ENCODE data around the gene RASGRP1.

The RASGRP1 gene

DNA sequence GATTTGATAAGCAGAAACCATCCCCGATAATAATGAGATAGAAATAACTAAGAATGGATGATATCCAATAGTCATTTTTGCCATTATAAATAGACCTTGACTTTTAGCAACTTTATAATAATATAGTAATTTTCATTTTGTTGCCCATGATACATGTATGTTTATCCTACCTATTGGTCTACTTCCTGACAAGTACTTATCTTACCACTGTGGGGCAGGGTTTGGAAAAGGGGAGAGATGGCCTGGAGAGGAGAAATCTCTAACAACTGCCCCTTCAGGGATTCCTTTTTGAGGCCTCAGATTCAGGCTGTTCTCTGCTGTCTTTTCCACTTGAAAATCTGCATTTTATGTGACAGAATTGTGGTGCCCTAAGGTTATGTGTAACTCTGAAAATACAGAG is 68.5 kb downstream of the RASGRP1 start:
- DNase-seq, result no peak

DNA sequence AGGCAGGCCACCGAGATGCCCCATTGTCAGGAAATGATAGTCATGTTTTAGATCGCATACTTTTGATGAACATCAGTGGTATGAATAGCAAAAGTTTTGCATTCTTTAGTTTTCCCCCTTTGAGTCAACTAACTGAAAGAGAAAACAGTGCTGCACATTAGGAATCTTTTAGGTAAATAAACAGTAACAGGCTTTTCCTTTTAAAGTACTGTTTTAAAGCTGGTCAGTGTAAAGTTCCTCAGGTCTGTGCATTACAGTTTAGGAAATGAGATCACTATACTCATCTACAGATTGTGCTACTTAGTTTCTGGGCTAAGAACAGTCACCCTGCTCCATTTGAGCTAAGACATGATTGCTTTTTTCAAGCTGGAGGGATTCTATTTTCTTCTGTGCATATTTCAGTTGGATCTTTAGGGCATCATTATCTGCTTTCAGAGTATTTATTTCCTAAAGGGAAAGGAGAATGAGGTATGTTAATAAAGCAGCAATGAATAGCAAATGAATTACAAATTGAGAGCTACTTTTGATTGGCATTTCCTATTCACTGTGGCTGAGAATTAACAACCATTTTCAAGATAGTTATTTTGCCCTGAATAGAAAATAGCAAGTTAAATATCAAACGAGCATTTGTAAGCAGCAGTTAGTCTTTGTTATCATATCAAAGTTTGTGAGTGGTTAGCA is 74.2 kb downstream of the RASGRP1 start:
- no peak for DNase-seq

DNA sequence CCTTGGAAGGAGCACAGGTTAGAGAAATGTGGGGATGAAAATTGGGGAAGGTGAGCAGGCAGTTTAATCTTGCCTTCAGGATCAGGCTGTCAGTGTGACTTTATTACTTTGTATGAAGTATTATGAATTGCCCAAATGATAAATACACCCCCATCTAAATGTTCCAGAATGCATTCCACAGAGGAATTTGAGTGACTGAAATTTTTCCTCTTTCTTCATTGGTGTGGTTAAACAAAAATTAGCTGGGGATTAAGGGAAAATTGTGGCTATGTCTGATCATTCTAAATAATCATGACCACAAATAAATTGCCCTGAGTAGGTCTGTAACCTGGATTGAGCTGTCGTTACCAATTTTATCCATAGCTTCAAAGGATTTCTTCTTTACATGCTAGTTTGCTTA is 77.2 kb downstream of the RASGRP1 start:
- no peak for DNase-seq

DNA sequence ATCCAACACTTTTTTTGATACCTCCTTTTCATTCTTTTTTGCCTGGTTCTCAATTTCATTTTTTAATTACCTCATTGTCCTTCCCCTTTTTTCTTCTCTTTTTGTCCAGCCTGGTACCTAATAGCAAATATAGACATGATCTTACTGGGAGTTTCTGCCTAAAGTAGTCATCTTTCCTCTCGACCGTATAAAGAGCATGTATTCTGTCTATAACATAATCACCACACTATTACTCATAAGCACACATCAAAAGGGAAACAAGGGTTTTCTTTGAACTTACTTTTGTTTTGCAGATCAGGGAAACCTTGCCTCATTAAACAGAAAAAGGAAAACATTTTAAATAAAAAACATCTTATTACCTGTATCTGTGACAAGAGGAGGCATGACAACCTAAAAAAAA is 77.7 kb downstream of the RASGRP1 start:
- DNase-seq, result peak in 1 of 6 experiments; percentile 13

DNA sequence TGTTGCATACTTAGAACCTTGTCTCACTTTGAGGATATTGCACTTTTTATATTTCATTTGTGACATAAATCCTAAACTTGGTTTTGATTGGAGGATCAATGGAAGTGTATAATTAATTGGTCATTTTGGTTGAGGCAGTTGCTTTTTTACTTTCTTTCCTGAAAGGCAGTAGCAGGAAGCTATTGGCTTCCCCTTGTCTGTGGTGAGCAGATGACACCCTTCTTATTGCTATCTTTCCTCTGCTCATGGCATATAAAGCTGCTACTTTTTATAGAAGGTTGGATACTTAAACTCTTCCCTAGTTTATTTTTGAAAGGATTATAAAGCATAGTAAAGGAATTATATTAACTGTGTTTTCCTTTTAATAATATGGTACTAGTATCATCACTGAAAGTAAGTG is 82.0 kb downstream of the RASGRP1 start:
- no peak for DNase-seq

DNA sequence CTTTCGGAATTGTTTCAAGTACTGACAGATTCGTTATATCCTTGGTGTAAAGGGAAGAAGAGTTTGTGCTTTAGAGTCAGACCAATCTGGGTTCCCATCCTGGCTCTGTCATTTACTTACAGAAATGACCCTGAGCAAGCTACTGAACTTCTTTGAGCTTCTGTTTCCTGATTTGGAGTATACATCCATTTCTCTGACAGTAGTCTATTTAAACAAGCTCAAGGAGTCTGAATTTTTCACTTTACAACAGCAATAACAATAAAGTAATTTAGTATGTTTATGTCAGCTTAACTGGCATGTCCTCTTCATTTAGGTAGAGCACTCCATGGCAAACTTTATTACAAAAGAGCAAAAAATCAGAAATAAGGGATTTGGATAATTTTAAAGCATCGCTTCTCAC is 82.9 kb downstream of the RASGRP1 start:
- no peak for DNase-seq

DNA sequence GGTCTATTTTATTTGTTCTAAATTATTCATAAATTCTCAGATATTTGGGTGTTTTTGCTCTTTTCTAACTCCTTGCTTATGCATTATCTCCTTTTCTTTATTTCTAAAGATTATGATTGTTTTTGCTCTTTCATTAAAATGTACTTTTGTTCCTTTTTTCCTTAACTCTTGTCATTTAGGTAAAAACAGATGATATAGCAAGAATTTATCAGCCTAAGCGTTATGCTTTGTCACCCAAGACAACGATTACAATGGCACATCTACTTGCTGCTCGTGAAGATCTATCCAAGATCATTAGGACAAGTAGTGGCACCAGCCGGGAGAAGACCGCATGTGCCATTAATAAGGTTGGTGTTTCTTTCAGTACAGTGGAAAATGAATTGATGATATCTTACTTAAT is 83.5 kb downstream of the RASGRP1 start:
- DNase-seq, result no peak

DNA sequence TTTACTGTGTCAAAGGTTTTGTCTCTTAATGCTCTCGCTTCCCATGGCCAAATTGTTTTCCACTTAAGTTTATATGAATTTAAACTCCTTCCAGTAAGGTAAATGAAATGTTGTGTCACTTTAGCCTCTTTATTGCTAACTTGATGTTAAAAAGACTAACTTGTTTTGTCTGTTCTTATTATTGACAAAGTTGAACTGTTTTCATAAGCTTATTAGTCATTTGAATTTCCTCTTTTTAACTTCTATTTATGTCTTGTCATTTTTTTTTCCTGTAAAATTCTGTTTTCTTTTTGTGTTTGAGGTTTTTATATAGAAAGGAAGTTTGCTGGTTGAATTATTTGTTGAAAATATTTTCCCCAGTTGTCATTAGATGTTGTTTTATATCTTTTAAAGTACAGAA is 84.9 kb downstream of the RASGRP1 start:
- no peak for DNase-seq

DNA sequence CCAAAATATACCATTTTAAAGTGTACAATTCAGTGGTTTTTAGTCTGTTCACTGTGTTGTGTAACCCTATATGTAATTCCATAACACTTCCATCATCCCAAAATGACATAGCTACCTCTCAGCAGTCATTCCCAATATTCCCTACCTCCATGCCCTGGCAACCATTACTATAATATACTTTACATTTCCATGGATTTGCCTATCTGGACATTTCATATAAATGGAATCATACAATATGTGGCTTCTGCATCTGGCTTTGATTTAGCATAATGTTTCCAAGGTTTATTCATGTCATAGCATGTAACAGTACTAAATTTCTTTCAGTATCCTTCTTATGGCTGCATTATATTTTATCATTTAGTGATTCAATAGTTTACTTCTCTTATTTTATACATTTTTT is 85.3 kb downstream of the RASGRP1 start:
- no peak for DNase-seq

DNA sequence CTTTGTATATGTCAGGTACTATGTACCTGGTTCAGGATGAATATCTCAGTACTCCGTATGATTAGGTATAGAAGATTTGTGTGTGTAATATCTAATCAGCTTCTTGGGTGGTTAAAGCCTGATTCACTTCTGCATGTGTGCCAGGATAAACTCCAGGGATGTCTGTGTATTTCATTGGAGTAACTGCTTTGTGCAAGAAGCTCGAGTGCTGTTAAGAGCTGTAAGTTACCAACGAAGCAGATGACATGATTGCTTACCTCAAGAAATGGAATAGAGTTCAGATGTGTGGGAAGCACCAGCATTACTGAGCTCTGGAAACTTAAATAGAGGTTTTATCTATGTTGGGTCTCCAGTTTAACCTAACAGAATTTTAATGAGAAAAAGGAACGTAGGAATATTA is 87.0 kb downstream of the RASGRP1 start:
- DNase-seq, result no peak

DNA sequence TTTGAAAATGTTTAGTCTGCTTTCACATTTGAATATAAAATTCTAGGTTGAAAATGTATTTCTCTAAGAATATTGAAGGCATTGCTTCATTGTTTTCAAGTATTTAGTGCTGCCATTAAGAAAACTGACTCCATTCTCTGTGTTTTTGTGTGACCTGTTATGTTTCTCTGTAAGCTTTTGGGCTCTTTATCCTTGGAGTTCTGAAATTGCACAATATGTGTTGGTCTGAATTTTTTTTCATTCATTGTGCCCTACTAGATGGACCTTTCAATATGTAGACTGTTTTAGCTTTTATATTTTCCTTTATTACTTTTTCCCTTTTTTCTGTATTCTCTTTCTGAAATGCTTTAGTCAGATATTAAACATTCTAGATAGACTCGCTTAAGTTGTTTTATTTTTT is 88.5 kb downstream of the RASGRP1 start:
- no peak for DNase-seq

DNA sequence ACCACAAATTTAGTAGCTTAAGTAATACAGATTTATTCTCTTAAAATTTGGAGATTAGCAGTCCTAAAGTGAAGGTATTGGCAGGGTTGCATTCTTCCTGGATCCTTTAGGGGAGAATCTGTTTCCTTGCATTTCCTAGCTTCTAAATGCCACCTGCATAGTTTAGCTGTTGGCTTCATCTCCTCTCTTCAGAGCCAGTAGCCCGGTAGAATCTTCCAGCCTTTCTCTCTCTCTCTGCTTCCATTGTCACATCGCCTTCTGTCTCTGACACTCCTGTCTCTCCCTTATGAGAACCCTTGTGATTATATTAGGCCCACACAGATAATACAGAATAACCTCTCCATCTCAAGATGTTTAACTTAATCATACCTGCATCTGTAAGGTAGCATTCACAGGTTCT is 89.3 kb downstream of the RASGRP1 start:
- no peak for DNase-seq

DNA sequence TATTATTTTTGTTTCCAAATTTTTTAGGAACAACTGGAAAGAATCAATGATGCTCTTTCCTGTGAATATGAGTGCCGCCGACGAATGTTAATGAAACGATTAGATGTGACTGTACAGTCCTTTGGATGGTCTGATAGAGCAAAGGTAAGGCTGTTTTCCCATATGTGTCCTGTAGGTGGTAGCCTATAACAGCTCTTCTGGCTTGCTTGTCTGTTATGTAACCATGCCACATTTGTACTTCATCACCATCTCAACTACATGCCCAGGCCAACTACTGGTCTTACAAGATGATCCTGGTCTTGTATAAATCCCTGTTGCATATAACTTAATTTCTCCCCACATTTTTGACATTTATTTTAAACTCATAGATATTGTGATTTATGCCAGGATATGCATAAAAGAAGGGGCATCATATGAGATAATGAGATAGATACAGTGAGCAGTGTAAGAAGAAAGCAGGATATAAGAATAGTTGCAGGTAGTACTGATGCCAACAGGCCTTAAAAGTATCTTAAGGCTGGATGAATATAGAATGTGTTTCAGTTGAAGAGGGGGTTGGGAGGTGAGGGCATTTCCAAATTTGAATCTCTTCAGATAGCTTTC is 90.4 kb downstream of the RASGRP1 start:
- DNase-seq, result peak in 4 of 6 experiments; percentile 10 to 72 (median 56)

DNA sequence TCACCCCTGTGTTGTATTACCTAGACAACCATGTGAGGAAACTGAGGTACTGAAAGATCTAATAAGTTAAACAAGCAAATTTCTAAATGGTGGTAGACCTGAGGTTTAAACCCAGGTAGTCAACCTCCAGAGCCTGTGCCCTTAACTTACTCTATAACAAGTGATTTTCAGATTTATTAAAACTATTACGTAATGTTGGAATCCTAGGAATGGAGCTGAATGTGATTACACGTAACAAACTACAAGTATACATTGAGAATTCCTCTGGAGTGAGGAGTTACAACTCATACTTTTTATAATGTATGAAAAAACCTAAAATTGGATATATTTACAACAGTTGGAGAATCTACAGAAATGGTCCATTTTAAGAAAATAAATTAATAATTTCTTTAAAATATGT is 92.6 kb downstream of the RASGRP1 start:
- no peak for DNase-seq

DNA sequence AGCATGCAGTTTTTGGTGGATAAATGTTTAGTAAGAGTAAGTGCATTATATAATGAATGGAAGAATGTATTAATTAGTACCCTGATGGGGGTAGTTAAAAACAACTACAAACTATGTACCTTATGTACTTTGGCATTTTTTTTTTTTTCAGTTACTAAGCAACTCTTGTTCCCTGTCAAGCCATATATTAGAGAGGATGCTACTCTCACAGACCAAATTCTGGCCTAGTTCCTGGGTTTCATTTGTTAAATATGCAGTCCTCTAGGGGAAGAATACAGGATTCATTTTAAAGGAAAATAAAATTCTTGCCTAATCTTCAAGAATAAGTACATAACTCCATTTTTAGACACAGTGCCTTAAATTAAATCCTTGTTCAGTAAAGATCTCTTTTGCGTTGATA is 93.8 kb downstream of the RASGRP1 start:
- DNase-seq, result no peak

DNA sequence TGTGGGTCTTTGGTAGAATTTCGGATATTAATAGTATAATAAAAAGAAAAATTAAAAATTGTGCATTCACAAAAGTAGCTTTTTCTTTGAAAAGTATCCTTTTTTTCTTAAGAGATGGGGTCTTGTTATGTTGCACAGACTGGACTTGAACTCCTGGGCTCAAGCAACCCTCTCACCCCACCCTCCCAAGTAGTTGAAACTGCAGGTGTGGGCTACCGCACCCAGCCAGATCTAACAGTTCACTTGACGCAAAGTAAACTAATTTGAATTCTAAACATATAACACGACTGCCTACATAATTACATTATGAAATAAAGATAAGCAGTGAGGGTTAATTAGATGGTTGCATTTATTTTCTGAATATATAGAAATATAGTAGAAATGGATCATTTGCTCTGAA is 99.9 kb downstream of the RASGRP1 start:
- no peak for DNase-seq

DNA sequence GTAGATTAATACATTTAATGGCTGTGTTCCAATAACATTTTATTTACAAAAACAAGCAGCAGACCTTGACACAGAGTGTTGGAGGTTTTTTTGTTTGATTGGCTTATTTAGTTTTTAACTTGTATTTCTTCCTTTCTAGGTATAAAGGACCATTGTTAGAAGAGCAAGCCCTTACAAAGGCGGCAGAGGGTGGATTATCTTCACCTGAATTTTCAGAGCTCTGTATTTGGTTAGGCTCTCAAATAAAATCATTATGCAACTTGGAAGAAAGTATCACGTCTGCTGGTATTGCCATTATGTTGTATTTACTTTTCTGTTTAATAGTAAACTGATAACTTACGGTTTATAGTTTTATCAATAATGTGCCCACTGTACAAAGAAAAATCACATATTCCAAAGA is 100.7 kb downstream of the RASGRP1 start:
- DNase-seq, result no peak

DNA sequence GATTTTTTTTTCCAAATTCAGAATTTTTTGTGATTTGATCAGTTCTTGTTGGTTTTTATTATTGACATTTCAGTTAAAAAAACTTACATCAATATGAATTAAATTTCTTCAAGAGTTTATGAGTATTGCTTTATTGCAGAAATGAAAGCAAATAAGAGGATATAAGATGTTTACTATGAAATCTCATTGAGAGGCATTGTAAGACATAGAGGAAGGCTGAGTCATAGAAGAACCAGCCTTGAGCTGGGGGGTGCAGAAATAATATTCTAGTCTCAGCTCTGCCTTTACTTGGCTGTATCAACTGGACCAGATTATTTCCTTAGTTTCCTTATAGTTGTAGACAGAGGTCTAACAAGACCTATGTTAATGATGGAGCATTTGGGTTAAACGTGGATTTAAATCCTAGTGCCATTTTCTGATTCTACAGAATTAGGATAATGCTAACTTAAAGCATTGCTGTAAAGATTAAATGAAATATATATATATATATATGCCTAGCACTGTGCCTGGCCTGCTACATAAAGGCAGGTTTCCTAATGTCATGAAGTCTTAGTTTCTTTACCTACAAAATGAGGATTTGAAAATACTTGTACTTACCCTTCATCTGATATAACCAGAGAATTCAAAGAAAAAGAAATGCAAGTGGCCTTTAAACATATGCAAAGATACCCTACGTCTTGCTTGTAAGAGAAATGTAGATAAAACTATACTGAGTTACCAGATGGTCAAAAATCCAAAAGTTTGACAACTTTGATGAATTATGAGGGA is 103.4 kb downstream of the RASGRP1 start:
- DNase-seq, result no peak

DNA sequence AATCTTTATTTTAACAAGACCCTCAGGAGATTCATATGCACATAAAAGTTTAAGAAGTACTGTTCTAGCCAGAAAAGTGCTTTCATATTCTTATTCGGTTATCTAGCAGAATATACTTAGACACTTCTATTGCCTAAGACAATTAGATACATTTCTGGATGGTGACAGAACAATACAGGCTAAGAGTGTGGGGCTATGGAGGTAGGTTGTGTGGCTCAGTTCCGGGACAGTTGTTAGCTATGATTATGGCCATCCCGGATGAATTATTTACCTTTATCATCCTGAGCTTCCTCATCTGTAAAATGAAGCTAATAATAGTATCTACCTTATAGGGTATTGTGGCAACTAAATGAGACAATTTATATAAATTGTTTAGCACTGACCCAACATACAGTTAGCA is 104.1 kb downstream of the RASGRP1 start:
- no peak for DNase-seq

DNA sequence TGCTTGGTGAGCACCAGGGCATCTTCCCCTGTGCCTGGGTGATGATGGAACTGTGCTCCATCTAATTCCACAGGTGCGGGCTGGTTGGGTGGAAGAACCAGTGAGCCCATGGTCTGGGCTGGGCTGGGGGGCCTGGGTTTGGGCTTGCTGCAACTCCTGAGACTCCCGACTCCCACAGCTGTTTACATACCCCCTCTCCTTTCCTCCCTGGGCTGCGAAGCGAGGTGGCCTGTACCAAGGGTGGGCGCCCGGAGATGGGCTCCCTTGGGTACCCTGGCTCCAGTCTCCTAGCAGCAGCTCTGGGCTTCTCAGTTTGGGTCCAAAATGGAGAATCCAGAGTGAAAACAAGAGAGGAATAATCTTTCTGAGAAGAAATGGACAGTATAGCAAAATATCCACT is 105.1 kb downstream of the RASGRP1 start:
- DNase-seq, result no peak

DNA sequence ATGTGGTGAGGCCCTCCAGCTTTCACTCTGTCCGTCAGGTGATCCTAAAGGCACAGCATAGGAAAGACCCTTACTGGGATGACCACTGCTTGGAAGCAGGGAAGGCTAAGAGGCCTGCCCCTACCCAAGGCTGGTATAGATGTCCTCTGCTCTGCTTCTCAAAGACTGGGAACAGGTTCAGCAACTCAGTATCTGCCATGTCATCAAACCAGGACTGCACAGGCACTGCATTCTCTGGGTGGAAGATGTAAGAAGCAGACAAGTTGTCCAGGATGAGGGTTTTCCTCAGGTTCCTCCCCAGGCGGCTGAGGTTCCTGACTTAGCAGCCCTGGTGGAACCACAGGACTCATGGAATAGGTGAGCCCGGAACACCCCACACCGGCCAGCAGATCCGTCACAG is 106.0 kb downstream of the RASGRP1 start:
- DNase-seq, result no peak

DNA sequence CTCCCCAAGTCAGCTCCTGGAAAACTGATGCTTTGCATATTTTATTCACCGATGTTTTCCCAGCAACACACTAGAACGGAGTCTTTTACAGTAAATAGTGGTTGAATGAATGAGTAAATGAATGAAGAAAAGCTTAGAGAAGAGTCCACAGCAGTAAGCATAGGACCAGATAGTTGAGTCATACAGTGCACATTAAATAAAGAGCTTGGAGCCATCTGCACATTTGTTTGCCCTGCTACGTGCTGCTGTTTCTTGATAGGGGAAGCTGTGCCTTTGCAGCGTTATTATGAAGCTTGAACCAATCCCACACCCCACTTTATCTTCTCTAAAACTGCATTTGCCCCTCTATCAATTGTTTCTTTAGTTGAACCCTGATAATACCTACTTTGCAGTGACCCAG is 109.5 kb downstream of the RASGRP1 start:
- DNase-seq, result no peak

DNA sequence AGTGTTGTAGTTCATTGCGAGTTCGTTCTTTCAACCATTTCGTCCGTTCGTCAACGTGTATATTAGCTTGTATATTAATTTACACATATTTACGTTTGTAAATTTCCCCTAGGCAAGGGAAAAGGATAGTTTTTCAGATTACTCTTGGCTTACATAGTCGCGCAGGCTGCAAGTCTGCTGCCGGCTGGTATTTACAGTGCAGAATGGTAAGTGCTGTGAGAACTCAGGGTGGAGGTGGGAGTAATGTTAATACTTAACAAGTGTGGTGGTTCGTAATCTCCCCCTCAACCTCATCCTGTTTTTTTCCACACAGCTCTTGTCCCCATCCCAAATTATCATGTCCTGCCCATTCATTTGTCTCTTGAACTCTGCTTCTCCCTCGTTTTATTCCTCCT is 109.9 kb downstream of the RASGRP1 start:
- DNase-seq, result no peak

DNA sequence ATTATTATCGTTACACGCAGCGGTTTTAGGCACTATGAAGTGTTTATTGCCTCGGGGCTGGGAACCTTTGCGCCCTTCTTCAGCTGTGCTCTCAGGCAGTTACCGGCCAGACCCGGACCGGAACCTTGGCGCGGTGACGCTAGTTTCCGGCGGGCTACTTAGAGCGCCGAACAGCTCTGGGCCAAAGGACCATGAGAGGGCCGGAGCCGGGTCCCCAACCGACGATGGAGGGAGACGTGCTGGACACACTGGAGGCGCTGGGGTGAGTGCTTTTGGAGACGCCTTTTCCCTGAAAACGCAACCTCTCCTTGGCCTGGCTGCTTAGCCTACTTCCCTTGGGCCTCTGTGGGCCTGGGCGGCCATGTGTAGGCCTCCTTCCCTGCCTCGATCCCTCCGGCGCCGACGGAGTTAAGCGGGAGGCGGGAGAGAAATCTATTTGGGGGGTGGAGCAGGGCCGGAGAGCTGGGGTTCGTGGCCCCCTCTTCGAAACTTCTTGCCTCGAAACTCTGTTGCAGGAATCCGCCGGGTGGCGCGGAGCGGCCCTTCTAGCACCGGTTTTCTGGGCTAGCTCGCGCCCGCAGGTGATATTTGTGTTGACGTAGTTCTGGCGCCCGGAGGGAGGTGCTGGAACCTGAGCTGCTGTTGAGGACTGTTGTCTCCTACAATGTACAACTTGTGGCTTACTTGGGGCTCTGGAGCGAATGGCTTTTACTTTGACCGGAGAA is 110.5 kb downstream of the RASGRP1 start, which contains the start of gene FAM98B:
TSS of gene FAM98B (plus strand) at position 157 of the 725 bp plus-strand sequence. CDS start at position 192, 35 bp downstream.
- peak; percentile 67 to 96 (median 80) for DNase-seq

Measured in stimulated activated naive CD4-positive, alpha-beta T cell (primary cell).